Gastrocnemius medialis (tissue), 4 donors: ENCODE data around the gene PIAS4.
A peak's percentile ranks its signal among the peaks of the same experiment; 100 is the strongest.

Experiments
- CTCF ChIP-seq, 5 experiments: fragments of 450-650 bp in 3 of 5; fragments of 200-600 bp in 2 of 5; sonication (generic) in 2 of 5; IDR thresholded peaks in 4 of 5; conservative IDR thresholded peaks in 1 of 5; 1 replicate in 4 of 5; 2 replicates in 1 of 5; pipeline ENCODE4 v1.5.1; 2016 to 2019; ENCODE audit warnings: antibody characterized with exemption in 5 of 5, mild to moderate bottlenecking in 3 of 5, moderate library complexity in 3 of 5
- POLR2A ChIP-seq, 2 donors: fragments of 450-650 bp; IDR thresholded peaks; one replicate each; pipeline ENCODE4 v1.6.1; 2017; ENCODE audit warnings: antibody characterized with exemption in 2 of 2, mild to moderate bottlenecking in 2 of 2, moderate library complexity in 2 of 2

GRCh38 chr19:4051175-4052101, 43.9 kb downstream of the PIAS4 start:
- TF ChIP-seq POLR2A (IDR thresholded peaks at IDR 0.05) (peak in 1 of 2 donors; percentile 18), CTCF (IDR thresholded peaks at IDR 0.05 in 4 of 5, conservative IDR thresholded peaks at IDR 0.05 in 1 of 5) (no peak)
